Fibroblast of the conjunctiva (primary cell): ENCODE data around the gene ZBED3.

ENCODE experiments used
- DNase-seq: peaks from one replicate; pipeline ENCODE4 v3.0.0-alpha.2; 2010; ENCODE audit warnings: low read depth

The ZBED3 gene

DNA sequence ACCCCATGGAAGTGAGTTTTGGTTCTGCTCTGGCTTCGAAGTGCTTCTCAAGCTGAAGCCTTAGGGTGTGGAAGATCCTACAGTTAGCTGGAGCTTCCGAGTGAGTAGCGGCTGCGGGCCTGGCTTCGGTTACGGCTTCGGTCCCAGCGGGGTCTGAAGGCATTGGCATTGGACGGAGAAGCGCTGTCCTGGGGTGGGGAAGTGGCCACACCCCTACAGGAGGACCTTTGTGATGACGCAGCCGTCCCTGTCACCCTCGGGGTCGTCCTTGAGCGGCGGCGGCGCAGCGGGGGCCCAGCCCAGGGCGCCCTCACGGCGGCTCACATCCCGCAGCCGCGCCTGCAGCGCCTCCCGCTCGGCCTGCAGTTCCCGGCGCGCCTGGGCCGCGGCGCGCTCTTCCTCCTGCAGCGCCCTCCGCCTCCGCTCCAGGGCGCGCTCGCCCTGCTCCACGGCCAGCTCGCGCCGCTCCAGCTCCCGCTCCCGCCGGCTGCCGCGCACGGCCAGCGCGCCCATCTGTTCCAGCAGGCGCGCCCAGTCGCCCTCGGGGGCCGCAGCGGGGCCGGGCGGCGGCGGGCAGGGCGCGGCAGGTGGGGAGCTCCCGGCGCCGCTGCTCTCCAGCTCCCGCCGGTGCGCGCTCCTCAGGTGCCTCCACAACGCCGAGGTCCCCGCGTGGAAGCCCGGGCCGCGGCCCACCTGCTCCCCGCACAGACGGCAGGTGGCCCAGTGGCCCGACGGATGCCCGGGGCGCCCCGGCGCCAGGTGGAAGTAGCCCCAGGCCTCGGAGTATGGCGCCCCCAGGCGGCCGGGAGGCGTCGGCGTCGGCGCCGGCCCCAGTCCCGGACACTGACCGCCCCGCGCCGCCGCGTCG is 9.9 kb downstream of the ZBED3 start:
- peak; percentile 17 for DNase-seq

DNA sequence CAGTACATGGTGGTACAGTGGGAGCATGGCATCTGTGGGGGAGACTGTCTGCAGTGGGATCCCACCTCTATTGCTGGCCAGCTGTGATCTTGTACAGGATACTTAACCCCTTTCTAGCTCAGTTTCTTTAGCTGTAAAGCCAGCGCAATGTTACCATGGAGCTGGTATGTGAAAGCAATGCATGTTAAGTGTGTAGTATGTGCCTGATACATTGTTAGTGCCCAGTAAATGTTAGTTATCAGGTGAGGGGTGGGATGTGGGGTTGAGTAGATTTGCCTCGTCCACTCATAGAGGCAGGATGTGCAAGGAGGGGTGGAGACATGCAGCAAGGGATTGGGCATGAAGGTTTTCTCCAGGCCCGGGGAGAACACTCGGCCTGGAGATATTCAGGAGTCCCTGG is 12.3 kb downstream of the ZBED3 start:
- DNase-seq: no peak

GRCh38 chr5:77073667-77074066 is 13.4 kb downstream of the ZBED3 start:
- no peak for DNase-seq

GRCh38 chr5:77066823-77067442 is 20.2 kb downstream of the ZBED3 start:
- DNase-seq: peak; percentile 72

- no peak for DNase-seq
Observed at GRCh38 chr5:77066184-77066583, 20.9 kb downstream of the ZBED3 start.

- DNase-seq: no peak
Observed at GRCh38 chr5:77065256-77065655, 21.8 kb downstream of the ZBED3 start.

- DNase-seq: no peak
Observed at GRCh38 chr5:77064040-77064439, 23.0 kb downstream of the ZBED3 start.

DNA sequence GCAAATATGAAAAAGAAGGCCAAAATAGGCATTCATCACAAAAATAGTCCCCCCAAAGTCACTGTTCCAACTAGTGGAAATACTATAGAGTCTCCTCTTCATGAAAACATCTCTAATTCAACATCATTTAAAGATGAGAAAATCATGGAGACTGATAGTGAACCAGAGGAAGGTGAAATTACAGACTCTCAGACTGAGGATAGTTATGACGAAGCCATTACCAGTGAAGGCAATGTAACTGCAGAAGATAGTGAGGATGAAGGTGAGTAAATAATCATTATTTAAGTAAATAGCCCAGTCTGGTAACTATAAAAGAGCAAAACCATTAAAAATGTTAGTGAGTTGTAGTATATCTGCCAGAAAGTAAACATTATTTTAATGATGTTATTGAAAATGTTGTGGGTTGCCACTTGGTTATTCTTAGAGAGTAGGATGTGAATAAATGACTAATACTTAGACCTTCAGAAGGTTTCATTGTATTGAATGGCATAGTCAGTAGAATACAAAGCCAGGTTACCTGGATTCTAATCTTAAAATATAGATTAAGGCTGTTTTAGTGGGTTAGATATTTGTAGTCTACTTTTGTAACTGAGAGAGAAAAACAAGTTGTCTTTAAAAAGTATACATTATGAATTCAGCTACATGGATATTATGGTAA is 40.5 kb downstream of the ZBED3 start:
- no peak for DNase-seq

DNA sequence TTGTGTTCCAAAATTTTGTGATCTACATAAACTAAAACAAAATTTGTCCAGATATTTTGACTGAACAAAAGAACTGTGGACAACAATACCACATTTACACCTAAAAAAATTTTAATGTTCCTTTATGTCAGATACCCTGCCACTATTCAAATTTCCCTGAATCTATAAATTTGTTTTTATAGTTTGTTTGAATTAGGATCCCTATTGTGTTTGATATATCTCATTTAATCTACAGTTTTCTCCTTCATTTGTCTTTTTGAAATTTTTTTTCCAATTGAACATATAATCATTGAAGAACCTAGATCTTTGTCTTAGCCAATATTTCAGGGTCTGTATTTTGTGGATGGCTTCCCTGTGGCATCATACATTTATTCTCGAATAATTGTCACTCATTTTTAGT is 51.1 kb downstream of the ZBED3 start:
- no peak for DNase-seq

GRCh38 chr5:77033338-77033737 is 53.7 kb downstream of the ZBED3 start:
- no peak for DNase-seq

DNA sequence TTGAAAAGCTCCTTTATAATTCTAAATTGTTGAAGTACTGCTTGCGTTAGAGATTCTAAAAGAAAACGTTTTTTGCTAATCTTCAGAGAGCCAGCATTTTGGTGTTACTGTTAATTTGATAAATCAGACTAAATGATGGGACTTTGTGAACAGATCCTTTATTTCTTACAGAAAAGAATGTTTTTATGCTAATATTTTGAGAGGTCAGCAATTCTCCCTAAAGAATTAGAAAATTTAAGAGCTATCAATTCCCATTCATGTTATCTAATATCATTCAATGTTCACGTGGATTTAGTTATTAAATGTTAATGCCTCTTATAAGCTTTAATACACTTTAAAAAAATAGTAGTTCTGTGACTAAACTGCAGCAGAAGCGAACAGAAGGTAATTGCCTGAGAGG is 54.5 kb downstream of the ZBED3 start:
- DNase-seq: no peak

DNA sequence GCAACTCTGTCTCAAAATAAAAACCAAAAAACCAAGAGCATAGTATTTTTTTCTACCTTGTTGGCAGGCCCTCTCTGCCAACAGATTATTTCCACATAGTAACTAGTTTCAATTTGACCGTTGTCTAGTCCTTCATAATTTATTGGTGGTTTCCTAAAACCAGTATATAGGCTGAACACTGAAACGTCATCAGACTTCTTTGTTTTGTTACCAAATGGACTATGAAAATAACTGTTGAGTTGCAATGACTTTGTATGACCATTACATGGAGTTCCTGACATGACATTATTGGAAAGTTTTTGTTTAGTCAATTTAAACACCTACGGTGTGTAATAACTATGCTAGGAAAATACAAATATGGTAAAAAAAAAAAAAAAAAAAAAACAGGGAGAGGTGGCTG is 55.2 kb downstream of the ZBED3 start:
- no peak for DNase-seq

- DNase-seq: peak; percentile 85
Observed at GRCh38 chr5:77030097-77031071, 56.7 kb downstream of the ZBED3 start, which contains the start of gene AGGF1. Gene AGGF1, plus strand, starts transcription at chr5:77030404. Its CDS starts 363 bp downstream, at chr5:77030767.

GRCh38 chr5:77029376-77029885 is 57.7 kb downstream of the ZBED3 start:
- DNase-seq: no peak

DNA sequence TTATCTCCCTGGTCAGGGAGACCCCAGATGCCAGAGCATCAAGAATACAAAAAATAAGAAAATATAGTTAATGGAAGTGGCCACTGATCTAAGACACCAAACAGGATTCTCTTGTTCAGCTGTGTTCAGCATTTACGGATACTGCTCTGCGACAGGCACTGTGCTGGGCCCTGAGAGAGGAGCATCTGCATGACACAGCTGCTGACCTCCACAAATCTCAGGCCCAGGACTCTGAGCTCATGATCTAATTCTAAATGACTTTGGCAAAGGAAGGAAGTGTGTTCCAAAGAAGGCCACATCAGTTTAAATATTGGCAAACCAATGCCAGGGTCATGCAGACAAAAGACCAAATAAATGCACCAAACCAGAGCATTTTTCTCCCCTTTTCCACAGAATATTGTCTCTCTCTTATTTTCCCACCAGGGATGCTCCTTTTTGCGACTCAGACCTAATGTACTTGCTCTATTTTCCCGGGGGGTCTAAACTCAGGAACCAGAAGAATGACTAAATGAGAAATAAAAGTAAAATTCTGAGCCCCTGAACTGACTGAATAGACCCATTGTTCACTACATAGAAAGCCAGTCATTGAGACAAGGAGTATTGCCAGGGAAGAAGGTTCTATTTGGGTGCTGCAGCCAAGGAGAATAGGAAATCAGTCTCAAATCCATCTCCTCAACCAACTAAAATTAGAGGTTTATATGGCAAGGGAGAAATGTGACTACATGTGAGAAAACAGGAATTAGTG is 58.3 kb downstream of the ZBED3 start:
- no peak for DNase-seq

DNA sequence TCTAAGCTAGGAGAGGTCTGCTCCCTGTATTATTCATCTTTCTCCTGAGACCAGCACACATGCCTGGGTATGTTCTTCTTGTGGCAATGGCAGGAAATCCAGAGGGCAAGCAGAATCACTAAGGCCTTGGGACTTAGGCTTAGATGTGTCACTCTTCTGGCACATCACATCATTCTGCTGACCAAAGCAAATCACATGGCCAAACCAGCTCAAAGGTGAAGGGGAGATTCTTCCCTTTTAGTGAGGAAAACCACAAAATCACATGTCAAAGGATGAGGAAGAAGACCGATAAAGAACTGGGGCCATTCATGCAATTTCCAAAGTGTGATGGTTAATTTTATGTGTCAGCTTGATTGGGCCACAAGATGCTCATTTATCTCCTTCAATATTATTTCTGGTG is 62.6 kb downstream of the ZBED3 start:
- DNase-seq: no peak

- DNase-seq: no peak
Observed at GRCh38 chr5:77022511-77023417, 64.3 kb downstream of the ZBED3 start.
